Left renal cortex interstitium (tissue), 4 donors: ENCODE measurements around the gene C1orf21. TPM values are rescaled to one million over a fixed set of nuclear protein-coding genes. Genes with fewer than 3 reads are reported as not detected.

Experiments
- DNase-seq, 4 donors: peaks; one replicate each; pipeline ENCODE4 v3.0.0-alpha.2; 2013; ENCODE audit warnings: low read depth in 4 of 4, low spot score in 2 of 4, missing footprints in 1 of 4
- polyA plus RNA-seq, 4 donors: library from polyadenylated mRNA; unstranded; fragments of 120-200 nt; gene quantifications; one replicate each; pipeline ENCODE4 v1.2.1, GENCODE V29; 2013; ENCODE audit not compliant: insufficient read length in 4 of 4

C1orf21 gene
- polyA plus RNA-seq, 4 donors, result 30.5 to 39.6 (median 34.7) TPM

GRCh38 chr1:184442260-184442659 is 55.4 kb downstream of the C1orf21 start:
- no peak for DNase-seq

DNA sequence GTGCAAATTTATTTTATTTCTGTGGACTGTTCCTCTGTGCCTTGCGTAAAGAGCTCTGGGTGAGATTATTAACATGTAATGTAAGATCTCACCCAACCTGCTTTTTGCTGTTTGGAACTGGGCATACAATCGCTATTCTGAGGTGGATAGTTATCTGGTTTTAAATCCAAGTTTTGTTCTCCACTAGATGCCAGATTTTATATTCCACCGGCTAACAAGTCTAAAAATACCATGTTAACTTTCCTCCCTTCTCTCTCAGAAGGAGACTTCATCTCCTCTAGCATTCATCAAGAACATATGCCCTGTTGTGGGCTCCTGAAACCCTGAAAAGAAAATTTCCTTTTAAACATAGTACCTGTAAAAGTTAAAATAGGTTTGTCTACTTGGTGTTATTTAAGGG is 56.4 kb downstream of the C1orf21 start:
- no peak for DNase-seq

DNA sequence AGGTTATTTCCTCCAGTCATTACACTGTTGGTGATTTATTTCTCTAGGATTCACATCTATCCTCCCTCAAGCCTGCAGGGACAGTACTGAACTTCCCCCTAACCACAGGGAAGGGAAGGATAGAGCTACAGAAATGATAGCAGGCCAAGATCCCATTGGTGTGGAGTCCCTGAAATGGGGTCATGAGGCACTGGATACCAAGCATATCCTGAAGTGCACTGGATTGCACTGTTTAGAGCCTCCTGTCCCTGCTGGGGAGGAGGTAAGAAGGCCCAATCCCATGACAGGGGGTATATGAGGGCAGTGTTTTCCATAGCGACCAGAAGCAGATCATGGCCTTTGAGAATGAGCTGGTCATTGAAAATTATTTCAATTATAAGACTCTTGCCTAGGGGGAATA is 56.8 kb downstream of the C1orf21 start:
- no peak for DNase-seq

- DNase-seq, result no peak
Observed at GRCh38 chr1:184445997-184446396, 59.2 kb downstream of the C1orf21 start.

GRCh38 chr1:184447651-184448185 is 60.9 kb downstream of the C1orf21 start:
- DNase-seq, result no peak

DNA sequence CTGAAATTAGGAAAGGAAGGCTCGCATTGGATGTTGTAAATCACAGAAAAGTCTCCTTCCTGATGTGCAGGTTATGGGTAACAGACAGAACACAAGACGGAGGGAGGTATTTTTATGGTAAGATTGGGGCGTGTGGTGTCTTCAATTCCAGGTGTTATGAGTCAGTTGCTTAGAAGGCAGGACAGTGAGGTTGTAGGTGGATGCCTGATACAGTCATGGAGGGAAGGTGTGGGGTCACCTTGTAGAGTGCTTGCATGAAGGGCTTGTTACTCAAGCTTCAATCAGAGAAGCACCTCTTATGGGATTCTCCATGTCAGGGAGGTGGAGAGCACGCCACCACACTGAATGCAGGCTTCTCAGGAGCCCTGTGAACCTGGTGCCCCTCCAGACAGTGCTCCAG is 63.1 kb downstream of the C1orf21 start:
- DNase-seq, result no peak

GRCh38 chr1:184455786-184456185 is 69.0 kb downstream of the C1orf21 start:
- no peak for DNase-seq

GRCh38 chr1:184456189-184456588 is 69.4 kb downstream of the C1orf21 start:
- peak in 1 of 4 donors; percentile 13 for DNase-seq

GRCh38 chr1:184457500-184457899 is 70.7 kb downstream of the C1orf21 start:
- no peak for DNase-seq

GRCh38 chr1:184461321-184461720 is 74.5 kb downstream of the C1orf21 start:
- DNase-seq, result no peak

GRCh38 chr1:184462155-184462554 is 75.3 kb downstream of the C1orf21 start:
- DNase-seq, result no peak

- no peak for DNase-seq
Observed at GRCh38 chr1:184462990-184463389, 76.2 kb downstream of the C1orf21 start.

DNA sequence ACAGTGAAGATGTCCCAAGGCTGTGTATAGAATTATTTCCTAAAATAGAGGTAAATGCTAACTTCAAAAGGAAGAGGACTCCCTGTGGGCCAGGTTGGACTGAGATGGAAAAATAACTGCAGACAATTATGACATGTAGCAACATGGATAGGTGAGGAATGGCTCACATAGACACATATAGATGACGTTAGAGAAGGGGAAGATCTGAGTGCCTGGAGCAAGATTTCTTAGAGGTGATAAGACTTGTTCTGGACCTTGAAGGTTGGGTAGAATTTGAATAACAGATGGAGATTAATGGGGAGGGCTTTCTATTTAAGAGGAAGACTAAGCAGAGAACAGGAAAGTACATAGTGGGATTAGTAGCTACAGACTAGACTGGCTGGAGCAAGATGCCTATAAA is 76.9 kb downstream of the C1orf21 start:
- DNase-seq, result no peak

DNA sequence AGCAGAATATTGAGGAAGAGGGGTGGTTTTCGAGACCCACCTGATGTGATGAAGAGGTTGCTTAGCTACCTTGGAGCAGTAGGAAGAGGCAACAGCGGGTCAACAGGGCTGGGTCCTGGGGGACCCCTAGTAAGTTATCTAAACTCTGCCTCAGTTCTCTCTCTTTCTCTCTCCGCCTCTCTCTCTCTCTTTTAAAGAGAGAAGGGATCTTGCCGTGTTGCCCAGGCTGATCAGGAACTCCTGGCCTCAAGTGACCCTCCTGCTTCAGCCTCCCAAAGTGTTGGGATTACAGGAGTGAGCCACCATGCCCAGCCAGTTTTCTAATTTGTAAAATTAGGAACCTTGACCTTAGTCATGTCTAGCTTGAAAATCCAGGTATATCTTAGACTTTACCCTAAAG is 77.9 kb downstream of the C1orf21 start:
- no peak for DNase-seq

DNA sequence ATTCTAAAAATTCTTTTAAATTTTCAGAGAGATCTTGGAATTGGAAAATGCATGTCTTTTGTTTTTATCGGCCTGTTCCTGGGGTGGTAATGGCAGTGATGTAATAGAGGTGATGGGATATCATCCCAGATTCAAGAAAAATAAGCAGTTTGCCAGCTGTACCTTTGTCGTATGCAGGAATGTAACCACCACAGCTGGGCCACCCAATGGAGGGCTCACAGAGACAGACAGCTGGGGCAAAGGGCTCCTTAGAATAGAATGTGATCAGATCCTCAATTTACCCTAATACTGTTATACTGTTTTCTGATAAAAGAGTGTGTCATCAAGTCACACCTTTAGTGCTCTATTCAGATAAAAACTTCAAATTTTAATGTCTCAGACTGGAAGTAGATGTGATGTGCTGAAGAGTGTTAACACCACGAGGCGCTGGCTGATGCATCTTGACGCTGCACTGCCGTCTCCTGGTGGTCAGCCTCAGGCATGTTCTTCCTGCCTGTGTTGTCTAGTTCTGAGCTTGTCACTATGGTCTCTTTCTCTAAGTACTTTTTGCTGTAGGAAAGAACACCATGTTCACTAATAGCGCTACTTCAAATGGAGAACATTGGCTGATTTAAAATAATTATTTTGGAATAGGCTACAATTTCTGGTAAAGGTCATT is 78.8 kb downstream of the C1orf21 start:
- no peak for DNase-seq

DNA sequence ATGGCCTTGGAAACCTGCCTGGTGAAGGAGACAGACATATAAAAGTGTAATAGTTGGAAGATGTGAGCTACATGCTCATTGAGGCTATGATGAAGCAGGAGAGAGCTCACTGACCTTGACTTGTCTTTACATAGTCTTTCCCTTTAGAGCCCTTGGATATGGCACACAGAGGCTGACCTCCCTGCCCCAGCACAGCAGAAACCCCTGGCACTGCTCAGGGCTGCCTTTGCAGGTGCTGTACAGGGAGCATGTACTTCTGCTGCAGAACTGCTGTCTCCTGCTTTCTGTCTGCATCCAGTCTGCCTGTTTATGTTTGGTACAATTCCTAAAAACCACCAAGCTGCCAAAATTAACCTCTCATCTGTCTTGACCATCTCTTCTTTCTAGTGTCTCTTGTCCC is 80.5 kb downstream of the C1orf21 start:
- no peak for DNase-seq

DNA sequence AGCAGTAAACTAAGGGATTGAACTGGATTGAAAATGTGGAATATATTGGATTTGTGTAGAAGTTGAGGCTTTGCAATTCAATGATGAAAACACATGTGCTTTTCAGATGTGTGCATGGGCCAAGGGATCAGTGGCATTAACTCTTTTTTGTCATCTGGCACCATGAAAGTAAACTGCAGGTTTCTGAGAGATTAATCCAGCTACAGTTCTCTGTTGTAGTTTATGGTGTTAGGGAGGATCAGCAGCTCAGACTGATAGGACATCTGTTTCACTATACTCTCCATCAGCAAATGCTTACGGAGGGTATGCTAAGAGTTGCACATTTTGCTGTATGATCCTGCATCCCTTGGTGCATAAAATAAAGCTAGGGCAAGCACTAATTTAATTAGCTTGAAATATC is 82.6 kb downstream of the C1orf21 start:
- no peak for DNase-seq

DNA sequence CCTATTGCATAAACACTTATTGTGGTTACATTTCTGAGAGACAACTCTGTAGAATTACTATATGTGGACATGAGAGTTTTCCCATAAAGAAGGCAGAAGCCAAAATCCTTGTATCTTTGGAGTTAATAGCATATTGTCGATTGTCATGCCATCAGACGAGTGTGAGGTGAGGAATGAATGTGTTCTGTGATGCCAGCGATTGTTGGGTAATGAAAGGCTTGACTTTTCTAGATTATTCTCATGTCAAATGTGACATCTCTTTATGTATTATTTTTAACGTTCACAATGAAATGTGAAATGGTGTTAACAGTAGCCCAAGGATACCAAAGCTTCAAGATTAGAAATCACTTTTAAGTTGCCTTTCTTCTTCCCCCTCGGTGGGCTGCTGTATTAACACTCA is 84.9 kb downstream of the C1orf21 start:
- no peak for DNase-seq

GRCh38 chr1:184472136-184472535 is 85.3 kb downstream of the C1orf21 start:
- DNase-seq, result no peak

- DNase-seq, result no peak
Observed at GRCh38 chr1:184473176-184473966, 86.5 kb downstream of the C1orf21 start.

DNA sequence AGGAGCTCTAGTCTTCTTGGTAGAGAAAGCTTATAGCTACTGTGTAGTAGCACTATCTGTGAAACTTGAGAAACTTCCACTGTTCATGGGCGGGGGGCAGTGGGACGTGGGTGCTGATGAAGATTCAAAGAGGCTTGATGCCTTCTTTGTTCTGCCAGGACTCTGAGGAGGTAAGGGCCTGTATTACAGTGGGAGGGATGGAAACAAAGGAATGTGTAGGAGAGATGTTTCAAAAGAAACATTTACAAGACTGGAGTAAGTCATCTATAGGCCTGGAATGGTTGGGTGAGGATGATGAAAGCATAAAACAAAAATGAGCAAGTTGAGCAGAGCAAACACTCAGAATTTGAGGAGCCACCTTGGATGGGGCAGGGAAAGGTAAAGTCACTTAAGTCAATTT is 89.4 kb downstream of the C1orf21 start:
- no peak for DNase-seq
